Measurements from ENCODE around the gene MIA. TPM values are rescaled to one million over a fixed set of nuclear protein-coding genes. Genes with fewer than 3 reads are reported as not detected.
A peak's percentile ranks its signal among the peaks of the same experiment; 100 is the strongest.
"Not testable (repeated sequence)": the region's sequence is repeated elsewhere in the genome, so short reads cannot be mapped to it uniquely, and the experiment has no call there.

Gene MIA
- total and polyA plus RNA-seq, 2 of the 8 experiments (the other 6 are each of a cell fraction or from before 2014, with no cell fraction given) = not detected

- H4K8ac ChIP-seq (ENCODE audit: extremely low read depth, insufficient read depth, low read length); H3K14ac ChIP-seq (ENCODE audit: insufficient read length); DNase-seq (ENCODE audit: low read depth in 1 of 2, low spot score in 2 of 2); H2AK5ac ChIP-seq (ENCODE audit: low read depth, low read length); H3K4ac ChIP-seq (replicated peaks; ENCODE audit: insufficient read length, low read depth, low read length); H2BK20ac ChIP-seq (ENCODE audit: low read length); H3K18ac ChIP-seq (ENCODE audit: extremely low read depth, low read length); H3K27me3 ChIP-seq (replicated peaks in 1 of 4; ENCODE audit: control insufficient read depth in 3 of 4, extremely low read depth in 1 of 4, insufficient read depth in 3 of 4, low read length in 3 of 4); H3K9me3 ChIP-seq (ENCODE audit: insufficient read depth in 2 of 2, low read depth in 1 of 2, low read length in 1 of 2); H3K79me1 ChIP-seq (ENCODE audit: low read depth, low read length); H2BK5ac ChIP-seq (ENCODE audit: low read depth, low read length); H3K27ac ChIP-seq (ENCODE audit: low read depth, low read length); H3K56ac ChIP-seq (replicated peaks; ENCODE audit: insufficient read length, low read depth, low read length); H2AFZ ChIP-seq (ENCODE audit: low read length); H2BK12ac ChIP-seq (ENCODE audit: low read depth, low read length); H4K91ac ChIP-seq (replicated peaks; ENCODE audit: insufficient read length, low read length); FAIRE-seq; H2BK120ac ChIP-seq (replicated peaks; ENCODE audit: low read depth, low read length); H4K5ac ChIP-seq (ENCODE audit: insufficient read length, low read depth, low read length); H3K79me2 ChIP-seq (ENCODE audit: control insufficient read depth in 1 of 2, insufficient read depth in 2 of 2, low read length in 2 of 2); H3K9ac ChIP-seq (replicated peaks in 1 of 4; ENCODE audit: extremely low read depth in 1 of 4, low read depth in 3 of 4, low read length in 3 of 4); H3K23ac ChIP-seq (ENCODE audit: insufficient read length): not testable (repeated sequence)
- Histone ChIP-seq H3K4me3 (ENCODE audit: extremely low read depth in 1 of 4, insufficient read depth in 2 of 4, low read depth in 3 of 4, low read length in 4 of 4) (peak overlapping the region in 1 of 4 experiments; percentile 65; a peak in 1 of 8 replicates), H3K36me3 (ENCODE audit: control insufficient read depth in 2 of 4, insufficient read depth in 4 of 4, low read length in 3 of 4) (peaks cover 0 to 12% (median 11%) of the 10 kb centered on the region in 4 experiments; a peak in 5 of 8 replicates), H2BK15ac (ENCODE audit: low read length) (0 out of 2 replicates have a peak overlapping the region, but pooled peaks have one; percentile 12), H4K20me1 (replicated peaks in 1 of 2; ENCODE audit: control insufficient read depth in 1 of 2, insufficient read depth in 2 of 2, low read length in 2 of 2) (peaks cover 13% of the 10 kb centered on the region in 2 experiments), H3K23me2 (ENCODE audit: low read depth, low read length) (peaks cover 12% of the 10 kb centered on the region; the same call in 1 of the 2 replicates), H3K4me1 (replicated peaks in 1 of 4; ENCODE audit: control insufficient read depth in 3 of 4, insufficient read depth in 4 of 4, low read length in 3 of 4) (peaks cover 2 to 14% (median 6%) of the 10 kb centered on the region in 4 experiments; a peak in 6 of 7 replicates), H3K4me2 (ENCODE audit: insufficient read depth in 1 of 2, low read depth in 2 of 2, low read length in 2 of 2) (peak overlapping the region in 1 of 2 experiments; percentile 94; a peak in 2 of 4 replicates)
- ChIA-PET CTCF (ENCODE audit: partially characterized antibody) (interaction anchor here (0.6 kb wide), 1 partner anchor 450 kb away, joined by 3 read pairs; no protein-coding TSS in a partner anchor), POLR2A (ENCODE audit: partially characterized antibody) (interaction anchor here (1.9 to 2.1 kb wide), 2 partner anchors 10 to 34 kb away, joined by 9 to 11 read pairs; partner anchors contain the start of gene RAB4B)
- WGBS, 2 experiments (ENCODE audit: extremely low coverage in 1 of 2, insufficient coverage in 1 of 2, insufficient read length in 1 of 2, insufficient replicate concordance in 2 of 2, low coverage in 1 of 2, low lambda C conversion rate in 2 of 2, missing lambda C conversion rate in 1 of 2) = 87% methylated on average over 7 of the region's 7 CpGs; no CpG with 5 or more reads in 1 of the 2 experiments
Observed at GRCh38 chr19:40812571-40812970, 37.2 kb downstream of the MIA start.

Data from H1 (cell line).